ENCODE data around the gene C1R.

C1R gene

GRCh38 chr12:7102582-7102981, 10.3 kb upstream of the C1R start:
- H2AFZ ChIP-seq (ENCODE audit: low read depth, low read length, severe bottlenecking) = no peak overlapping the region
- no peaks in the 10 kb centered on the region; the same call in 1 of the 2 replicates for H3K36me3 ChIP-seq (ENCODE audit: low read length)
- H3F3A ChIP-seq (ENCODE audit: insufficient read depth) = no peaks in the 10 kb centered on the region; the same call in 1 of the 2 replicates
- H3K27ac ChIP-seq (ENCODE audit: low read depth, low read length) = no peak overlapping the region
- no peak overlapping the region for H3K9ac ChIP-seq (ENCODE audit: low read length)
- no peaks in the 10 kb centered on the region for H3K27me3 ChIP-seq (ENCODE audit: low read length)
- no peaks in the 10 kb centered on the region for H4K20me1 ChIP-seq (ENCODE audit: low read depth, low read length)
- no peaks in the 10 kb centered on the region for H3K79me2 ChIP-seq (ENCODE audit: insufficient read depth, low read length)
- H3K4me3 ChIP-seq (ENCODE audit: insufficient read depth, low read length, poor library complexity, severe bottlenecking) = no peak overlapping the region
- no peak for TF ChIP-seq EZH2phosphoT487 (conservative IDR thresholded peaks at IDR 0.05; ENCODE audit: low read length)
- TF ChIP-seq CTCF (IDR thresholded peaks at IDR 0.05; ENCODE audit: insufficient read depth, low read length, poor library complexity, severe bottlenecking) = no peak
- peaks cover 7% of the 10 kb centered on the region for H3K9me3 ChIP-seq (ENCODE audit: insufficient read depth, low read length)
- H3K4me2 ChIP-seq (ENCODE audit: low read depth, low read length, poor library complexity, severe bottlenecking) = no peak overlapping the region
- no peaks in the 10 kb centered on the region for H3K9me2 ChIP-seq (replicated peaks; ENCODE audit: insufficient read depth, low read length)

- no peak overlapping the region for H2AFZ ChIP-seq (ENCODE audit: low read depth, low read length, severe bottlenecking)
- TF ChIP-seq CTCF (IDR thresholded peaks at IDR 0.05; ENCODE audit: insufficient read depth, low read length, poor library complexity, severe bottlenecking) = no peak
- no peaks in the 10 kb centered on the region for H3K9me2 ChIP-seq (replicated peaks; ENCODE audit: insufficient read depth, low read length)
- peaks cover 7% of the 10 kb centered on the region for H3K9me3 ChIP-seq (ENCODE audit: insufficient read depth, low read length)
- H3K79me2 ChIP-seq (ENCODE audit: insufficient read depth, low read length) = no peaks in the 10 kb centered on the region
- H3K36me3 ChIP-seq (ENCODE audit: low read length) = no peaks in the 10 kb centered on the region; the same call in 1 of the 2 replicates
- H3F3A ChIP-seq (ENCODE audit: insufficient read depth) = no peaks in the 10 kb centered on the region
- no peak overlapping the region for H3K9ac ChIP-seq (ENCODE audit: low read length)
- H4K20me1 ChIP-seq (ENCODE audit: low read depth, low read length) = no peaks in the 10 kb centered on the region
- no peak overlapping the region for H3K27ac ChIP-seq (ENCODE audit: low read depth, low read length)
- H3K27me3 ChIP-seq (ENCODE audit: low read length) = no peaks in the 10 kb centered on the region
- no peak overlapping the region for H3K4me3 ChIP-seq (ENCODE audit: insufficient read depth, low read length, poor library complexity, severe bottlenecking)
- H3K4me2 ChIP-seq (ENCODE audit: low read depth, low read length, poor library complexity, severe bottlenecking) = no peak overlapping the region
These were observed 9.5 kb upstream of the C1R start for GRCh38 chr12:7101694-7102131.

- no peak overlapping the region for H3K4me2 ChIP-seq (ENCODE audit: low read depth, low read length, poor library complexity, severe bottlenecking)
- no peak overlapping the region for H3K27ac ChIP-seq (ENCODE audit: low read depth, low read length)
- H3F3A ChIP-seq (ENCODE audit: insufficient read depth) = no peaks in the 10 kb centered on the region
- H3K36me3 ChIP-seq (ENCODE audit: low read length) = no peaks in the 10 kb centered on the region; the same call in 1 of the 2 replicates
- no peak overlapping the region for H2AFZ ChIP-seq (ENCODE audit: low read depth, low read length, severe bottlenecking)
- no peaks in the 10 kb centered on the region for H3K27me3 ChIP-seq (ENCODE audit: low read length)
- no peak for TF ChIP-seq CTCF (IDR thresholded peaks at IDR 0.05; ENCODE audit: insufficient read depth, low read length, poor library complexity, severe bottlenecking)
- no peak for TF ChIP-seq EZH2phosphoT487 (conservative IDR thresholded peaks at IDR 0.05; ENCODE audit: low read length)
- no peaks in the 10 kb centered on the region for H3K79me2 ChIP-seq (ENCODE audit: insufficient read depth, low read length)
- H3K9me3 ChIP-seq (ENCODE audit: insufficient read depth, low read length) = peaks cover 4% of the 10 kb centered on the region
- no peaks in the 10 kb centered on the region for H4K20me1 ChIP-seq (ENCODE audit: low read depth, low read length)
- no peaks in the 10 kb centered on the region for H3K9me2 ChIP-seq (replicated peaks; ENCODE audit: insufficient read depth, low read length)
- H3K9ac ChIP-seq (ENCODE audit: low read length) = no peak overlapping the region
- no peak overlapping the region for H3K4me3 ChIP-seq (ENCODE audit: insufficient read depth, low read length, poor library complexity, severe bottlenecking)
These were observed 8.9 kb upstream of the C1R start for GRCh38 chr12:7101047-7101693.
